GM23338 (cell line): ENCODE measurements around the gene WNT5A. TPM values are rescaled to one million over a fixed set of nuclear protein-coding genes. Genes with fewer than 3 reads are reported as not detected.

Experiments
- ATAC-seq: fragments of 200-7000 bp; cut with Tn5 transposase; 3 replicates; pipeline ENCODE4 v1.9.1; 2020
- DNase-seq: peaks from one replicate; pipeline ENCODE4 v3.0.0-alpha.2; 2015; ENCODE audit warnings: low spot score
- H2AFZ ChIP-seq: fragments of 200-600 bp; sonication (generic); 2 replicates; pipeline ENCODE4 v1.8.0; 2016; ENCODE audit warnings: antibody characterized with exemption, mild to moderate bottlenecking, moderate library complexity
- H3F3A ChIP-seq: fragments of 200-600 bp; sonication (generic); replicated peaks from 2 replicates; pipeline ENCODE4 v1.8.0; 2017; ENCODE audit warnings: antibody characterized with exemption, mixed run types, low read depth
- H3K27ac ChIP-seq: fragments of 200-600 bp; sonication (generic); 2 replicates; pipeline ENCODE4 v1.6.1; 2016; ENCODE audit warnings: low read depth
- H3K27me3 ChIP-seq: fragments of 200-600 bp; sonication (generic); 2 replicates; pipeline ENCODE4 v1.8.0; 2016; ENCODE audit warnings: mild to moderate bottlenecking, mixed run types, moderate library complexity; ENCODE audit not compliant: insufficient read depth
- H3K36me3 ChIP-seq: fragments of 200-600 bp; sonication (generic); 2 replicates; pipeline ENCODE4 v1.8.0; 2016; ENCODE audit warnings: mild to moderate bottlenecking; ENCODE audit not compliant: insufficient read depth
- H3K4me1 ChIP-seq: fragments of 200-600 bp; sonication (generic); 2 replicates; pipeline ENCODE4 v1.8.0; 2016; ENCODE audit warnings: mild to moderate bottlenecking, moderate library complexity; ENCODE audit not compliant: insufficient read depth
- H3K4me2 ChIP-seq: fragments of 200-600 bp; sonication (generic); 2 replicates; pipeline ENCODE4 v1.7.1; 2017; ENCODE audit warnings: mixed run types
- H3K4me3 ChIP-seq: fragments of 200-600 bp; sonication (generic); 2 replicates; pipeline ENCODE4 v1.6.1; 2016; ENCODE audit warnings: mixed run types
- H3K79me2 ChIP-seq: fragments of 200-600 bp; sonication (generic); replicated peaks from 2 replicates; pipeline ENCODE4 v1.8.0; 2017; ENCODE audit warnings: mild to moderate bottlenecking; ENCODE audit not compliant: insufficient read depth
- H3K9me2 ChIP-seq: fragments of 200-600 bp; sonication (generic); 2 replicates; pipeline ENCODE4 v1.8.0; 2017; ENCODE audit not compliant: insufficient read depth
- H4K20me1 ChIP-seq: fragments of 200-600 bp; sonication (generic); replicated peaks from 2 replicates; pipeline ENCODE4 v1.8.0; 2017; ENCODE audit warnings: mild to moderate bottlenecking; ENCODE audit not compliant: insufficient read depth
- H3K27ac Mint-ChIP-seq: 2 replicates; pipeline ENCODE4 v1.8.0; 2020; ENCODE audit warnings: inconsistent platforms, mild to moderate bottlenecking, moderate library complexity, mixed read lengths
- H3K27me3 Mint-ChIP-seq: 3 replicates; pipeline ENCODE4 v1.8.0; 2022; ENCODE audit warnings: low read depth, mild to moderate bottlenecking, moderate library complexity, mixed read lengths, inconsistent platforms; ENCODE audit not compliant: insufficient read depth, poor library complexity
- H3K36me3 Mint-ChIP-seq: 3 replicates; pipeline ENCODE4 v1.8.0; 2021; ENCODE audit warnings: low read depth, mild to moderate bottlenecking, inconsistent platforms, moderate library complexity, mixed read lengths
- H3K4me1 Mint-ChIP-seq: 3 replicates; pipeline ENCODE4 v1.8.0; 2020; ENCODE audit warnings: mild to moderate bottlenecking, inconsistent platforms, mixed read lengths
- H3K4me3 Mint-ChIP-seq: 3 replicates; pipeline ENCODE4 v1.8.0; 2021; ENCODE audit warnings: moderate library complexity, mild to moderate bottlenecking, inconsistent platforms, mixed read lengths
- H3K9me3 Mint-ChIP-seq: 3 replicates; pipeline ENCODE4 v1.8.0; 2020; ENCODE audit warnings: moderate library complexity, mild to moderate bottlenecking, inconsistent platforms, mixed read lengths
- CTCF ChIP-seq, 2 experiments: fragments of 200-600 bp in 1 of 2; sonication (generic) in 1 of 2; conservative IDR thresholded peaks; 2 replicates each; pipeline versions ENCODE4 v1.5.1 to v1.6.1; 2016 to 2017; ENCODE audit warnings: antibody characterized with exemption in 2 of 2, low read depth in 2 of 2, mild to moderate bottlenecking in 2 of 2, moderate library complexity in 1 of 2
- EZH2 ChIP-seq: fragments of 200-600 bp; sonication (generic); IDR thresholded peaks from one replicate; pipeline ENCODE4 v1.8.0; 2017; ENCODE audit warnings: antibody characterized with exemption, mild to moderate bottlenecking, low read depth; ENCODE audit not compliant: unreplicated experiment
- EZH2phosphoT487 ChIP-seq: fragments of 200-600 bp; sonication (generic); IDR thresholded peaks from one replicate; pipeline ENCODE4 v1.8.1; 2018; ENCODE audit warnings: antibody characterized with exemption; ENCODE audit not compliant: unreplicated experiment
- NANOG ChIP-seq: IDR thresholded peaks from 2 replicates; pipeline ENCODE4 v1.6.1; 2016; ENCODE audit warnings: antibody characterized with exemption, borderline replicate concordance
- POLR2AphosphoS5 ChIP-seq: IDR thresholded peaks from 2 replicates; pipeline ENCODE4 v1.6.1; 2016; ENCODE audit warnings: antibody characterized with exemption, low read depth
- REST ChIP-seq: IDR thresholded peaks from one replicate; pipeline ENCODE4 v1.6.1; 2018; ENCODE audit warnings: antibody characterized with exemption; ENCODE audit not compliant: unreplicated experiment
- ZNF462 ChIP-seq: fragments of 250-450 bp; sonication (Bioruptor Pico); IDR thresholded peaks from 2 replicates; pipeline ENCODE4 v1.5.0; 2020; ENCODE audit warnings: mild to moderate bottlenecking, moderate library complexity
- polyA plus RNA-seq: library from polyadenylated mRNA; unstranded; fragments of >200 nt; fragmentation: Nextera tagmentation; extraction: Ambion mirVana; gene quantifications from 2 replicates; pipeline ENCODE4 v1.2.1, GENCODE V29; 2016
- total RNA-seq: library from RNA; depleted of rRNA; stranded (reverse); fragments of >200 nt; shearing (Covaris generic); gene quantifications from 2 replicates; pipeline ENCODE4 v1.2.3, GENCODE V29; 2014

WNT5A gene
- total and polyA plus RNA-seq, 2 experiments from 2014 or later: 0.53 to 4.0 TPM

- Histone ChIP-seq H3K4me3 (peak overlapping the region; percentile 93), H3K36me3 (no peaks in the 10 kb centered on the region), H2AFZ (peak overlapping the region; percentile 98), H4K20me1 (no peaks in the 10 kb centered on the region; the same call in 1 of the 2 replicates), H3K27me3 (peaks cover 99% of the 10 kb centered on the region), H3F3A (peaks cover 28% of the 10 kb centered on the region), H3K27ac (no peak overlapping the region), H3K9me2 (no peaks in the 10 kb centered on the region), H3K79me2 (no peaks in the 10 kb centered on the region), H3K4me1 (peaks cover 44% of the 10 kb centered on the region), H3K4me2 (peak overlapping the region; percentile 97)
- Mint-ChIP-seq H3K4me3 (peak overlapping the region; percentile 82), H3K9me3 (peaks cover 19% of the 10 kb centered on the region), H3K36me3 (peaks cover 4% of the 10 kb centered on the region; the same call in 1 of the 3 replicates), H3K27ac (no peak overlapping the region), H3K27me3 (peaks cover 76% of the 10 kb centered on the region), H3K4me1 (peaks cover 17% of the 10 kb centered on the region)
- TF ChIP-seq NANOG: no peak
- TF ChIP-seq EZH2: peak; percentile 52
- peak; percentile 37 for TF ChIP-seq EZH2phosphoT487
- 0 out of 4 replicates have a peak, but pooled peaks of 1 of the 2 experiments have one; percentile 10 for TF ChIP-seq CTCF (conservative IDR thresholded peaks at IDR 0.05; ENCODE audit: low read depth in 2 of 2)
- DNase-seq (peak; percentile 64), ATAC-seq (peak; percentile 0)
Observed at GRCh38 chr3:55481744-55482495, 5.2 kb downstream of the WNT5A start.

GRCh38 chr3:55480911-55481743 lies 6.0 kb downstream of the WNT5A start:
- H4K20me1 ChIP-seq: no peaks in the 10 kb centered on the region; the same call in 1 of the 2 replicates
- H3K9me2 ChIP-seq: no peaks in the 10 kb centered on the region
- ATAC-seq (no peak), DNase-seq (peak; percentile 48)
- H2AFZ ChIP-seq: peak overlapping the region; percentile 98
- Mint-ChIP-seq H3K4me1 (peaks cover 17% of the 10 kb centered on the region), H3K36me3 (peaks cover 4% of the 10 kb centered on the region; the same call in 1 of the 3 replicates), H3K27ac (no peak overlapping the region), H3K9me3 (peaks cover 19% of the 10 kb centered on the region), H3K4me3 (peak overlapping the region; percentile 82), H3K27me3 (peaks cover 69% of the 10 kb centered on the region)
- no peaks in the 10 kb centered on the region for H3K79me2 ChIP-seq
- peaks cover 99% of the 10 kb centered on the region for H3K27me3 ChIP-seq
- H3K4me1 ChIP-seq: peaks cover 47% of the 10 kb centered on the region
- no peak overlapping the region for H3K27ac ChIP-seq
- H3K36me3 ChIP-seq: no peaks in the 10 kb centered on the region
- peaks cover 21% of the 10 kb centered on the region for H3F3A ChIP-seq
- peak overlapping the region; percentile 97 for H3K4me2 ChIP-seq
- peak overlapping the region; percentile 93 for H3K4me3 ChIP-seq
- TF ChIP-seq POLR2AphosphoS5: no peak
- TF ChIP-seq ZNF462: no peak
- no peak for TF ChIP-seq REST
